Parietal lobe (tissue), 2 donors: ENCODE data around the gene OR2B2. TPM values are rescaled to one million over a fixed set of nuclear protein-coding genes. Genes with fewer than 3 reads are reported as not detected.

Experiments used
- small RNA-seq: library from RNA; depleted of rRNA; stranded (forward); fragments of <200 nt; gene quantifications from one replicate; pipeline ENCODE3, GENCODE V24; 2014; ENCODE audit warnings: low replicate concordance
- total RNA-seq: library from RNA; depleted of rRNA; stranded (reverse); fragments of >200 nt; gene quantifications from one replicate; pipeline ENCODE4 v1.2.3, GENCODE V29; 2014

The OR2B2 gene
- total RNA-seq: not detected

GRCh38 chr6:27911956-27912446, at the start of gene OR2B2:
TSS of gene OR2B2 (minus strand) at chr6:27912396. CDS start at chr6:27912319, 77 bp downstream.

GRCh38 chr6:27956941-27957340, 44.7 kb upstream of the OR2B2 start, which contains the start of gene OR2B6:
TSS of gene OR2B6 (plus strand) at chr6:27957241. CDS start at chr6:27957241, 0 bp downstream.

Small RNA genes within 50 kb of the gene (small RNA-seq; reads per million reads assigned to genes)
- gene RNU7-26P: not detected

Other genes starting within 250 kb of the OR2B2 start
- not detected for gene OR2B6, start 44.8 kb upstream of the OR2B2 start, total RNA-seq
- gene ZNF165, start 168.2 kb upstream of the OR2B2 start, total RNA-seq: 0.94 TPM
- gene ZSCAN16, start 212.2 kb upstream of the OR2B2 start, total RNA-seq: 24.4 TPM
- gene ZKSCAN8, start 229.5 kb upstream of the OR2B2 start, total RNA-seq: 41.9 TPM